ENCODE measurements around the gene TNRC6A. TPM values are rescaled to one million over a fixed set of nuclear protein-coding genes. Genes with fewer than 3 reads are reported as not detected.

The TNRC6A gene
- total RNA-seq, 1 experiment from 2014 or later = 20.3 TPM

- BruUV-seq (replicated peaks) = no TSS peak
- CTCF ChIA-PET = interaction anchor here (0.6 kb wide), 1 partner anchor 441 kb away, joined by 4 read pairs; no protein-coding TSS in a partner anchor
- Histone ChIP-seq H3K27me3 (ENCODE audit: low read length) (no peaks in the 10 kb centered on the region), H3F3A (ENCODE audit: low read length, unreplicated experiment) (no peaks in the 10 kb centered on the region), H3K9me3 (ENCODE audit: low read length) (no peaks in the 10 kb centered on the region), H3K79me2 (ENCODE audit: low read length) (no peaks in the 10 kb centered on the region), H4K20me1 (ENCODE audit: low read length) (no peaks in the 10 kb centered on the region), H3K36me3 (ENCODE audit: low read depth, low read length) (peaks cover 14% of the 10 kb centered on the region), H3K9ac (ENCODE audit: low read length) (no peak overlapping the region), H2AFZ (ENCODE audit: low read length) (no peak overlapping the region), H3K4me1 (ENCODE audit: insufficient read depth, low read length) (no peaks in the 10 kb centered on the region), H3K4me3 (ENCODE audit: low read length) (no peak overlapping the region), H3K27ac (ENCODE audit: low read length) (no peak overlapping the region), H3K9me2 (replicated peaks; ENCODE audit: low read length) (no peaks in the 10 kb centered on the region), H3K4me2 (ENCODE audit: low read length) (no peak overlapping the region)
- ATAC-seq (no peak; the same call in 1 of the 2 replicates), DNase-seq (no peak)
- intact Hi-C loops (cut with micrococcal nuclease) = no loop called here
- TF ChIP-seq CTCF (conservative IDR thresholded peaks at IDR 0.05; ENCODE audit: low read depth, low read length) (no peak), EZH2phosphoT487 (IDR thresholded peaks at IDR 0.05; ENCODE audit: borderline replicate concordance, low read length) (no peak)
- POLR2A ChIA-PET (ENCODE audit: unreplicated experiment) = no interaction called here
Observed at GRCh38 chr16:24784121-24784520, 54.7 kb downstream of the TNRC6A start.

DNA sequence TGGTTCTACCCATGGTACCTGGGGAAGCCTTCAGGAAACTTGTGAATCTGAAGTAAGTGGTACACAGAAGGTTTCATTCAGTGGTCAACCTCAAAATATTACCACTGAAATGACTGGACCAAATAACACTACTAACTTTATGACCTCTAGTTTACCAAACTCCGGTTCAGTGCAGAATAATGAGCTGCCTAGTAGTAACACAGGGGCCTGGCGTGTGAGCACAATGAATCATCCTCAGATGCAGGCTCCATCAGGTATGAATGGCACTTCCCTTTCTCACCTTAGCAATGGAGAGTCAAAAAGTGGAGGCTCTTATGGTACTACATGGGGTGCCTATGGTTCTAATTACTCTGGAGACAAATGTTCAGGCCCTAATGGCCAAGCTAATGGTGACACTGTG is 60.4 kb downstream of the TNRC6A start:
- no peaks in the 10 kb centered on the region for H3K27me3 ChIP-seq (ENCODE audit: low read length)
- TF ChIP-seq CTCF (conservative IDR thresholded peaks at IDR 0.05; ENCODE audit: low read depth, low read length) (no peak), EZH2phosphoT487 (IDR thresholded peaks at IDR 0.05; ENCODE audit: borderline replicate concordance, low read length) (no peak), EZH2 (IDR thresholded peaks at IDR 0.05; ENCODE audit: low read length, unreplicated experiment) (no peak)
- H3K27ac ChIP-seq (ENCODE audit: low read length) = no peak overlapping the region
- peaks cover 21% of the 10 kb centered on the region for H3K36me3 ChIP-seq (ENCODE audit: low read depth, low read length)
- no peaks in the 10 kb centered on the region for H3K9me2 ChIP-seq (replicated peaks; ENCODE audit: low read length)
- ATAC-seq = no peak; the same call in 1 of the 2 replicates
- H3K9me3 ChIP-seq (ENCODE audit: low read length) = no peaks in the 10 kb centered on the region
- ChIA-PET POLR2A (ENCODE audit: unreplicated experiment) (no interaction called here), CTCF (no interaction called here)
- H3K4me3 ChIP-seq (ENCODE audit: low read length) = no peak overlapping the region
- no peaks in the 10 kb centered on the region for H4K20me1 ChIP-seq (ENCODE audit: low read length)
- no peak overlapping the region for H3K9ac ChIP-seq (ENCODE audit: low read length)
- no peak overlapping the region for H2AFZ ChIP-seq (ENCODE audit: low read length)
- intact Hi-C loops (cut with micrococcal nuclease) = no loop called here
- H3K4me2 ChIP-seq (ENCODE audit: low read length) = no peak overlapping the region
- no peaks in the 10 kb centered on the region for H3F3A ChIP-seq (ENCODE audit: low read length, unreplicated experiment)
- DNase-seq = no peak
- H3K4me1 ChIP-seq (ENCODE audit: insufficient read depth, low read length) = no peaks in the 10 kb centered on the region
- BruUV-seq (replicated peaks) = no TSS peak
- no peaks in the 10 kb centered on the region for H3K79me2 ChIP-seq (ENCODE audit: low read length)

- POLR2A ChIA-PET (ENCODE audit: unreplicated experiment) = no interaction called here
- H3K4me2 ChIP-seq (ENCODE audit: low read length) = no peak overlapping the region
- no peaks in the 10 kb centered on the region for H3K27me3 ChIP-seq (ENCODE audit: low read length)
- no peak overlapping the region for H2AFZ ChIP-seq (ENCODE audit: low read length)
- H3K9ac ChIP-seq (ENCODE audit: low read length) = no peak overlapping the region
- CTCF ChIA-PET = interaction anchor here (0.5 kb wide), 1 partner anchor 39 kb away, joined by 3 read pairs; no protein-coding TSS in a partner anchor
- no peak overlapping the region for H3K4me3 ChIP-seq (ENCODE audit: low read length)
- no peak for ATAC-seq
- TF ChIP-seq EZH2 (IDR thresholded peaks at IDR 0.05; ENCODE audit: low read length, unreplicated experiment) (no peak), CTCF (conservative IDR thresholded peaks at IDR 0.05; ENCODE audit: low read depth, low read length) (peak; percentile 45)
- peaks cover 44% of the 10 kb centered on the region for H3K36me3 ChIP-seq (ENCODE audit: low read depth, low read length)
- H3K27ac ChIP-seq (ENCODE audit: low read length) = no peak overlapping the region
- BruUV-seq (replicated peaks) = no TSS peak
- no peaks in the 10 kb centered on the region for H3K79me2 ChIP-seq (ENCODE audit: low read length)
- peak; percentile 13 for DNase-seq
- H3K9me3 ChIP-seq (ENCODE audit: low read length) = no peaks in the 10 kb centered on the region
- intact Hi-C loops (cut with micrococcal nuclease) = loop anchor here (5.0 kb wide), 1 partner anchor 218 kb away; no protein-coding TSS in a partner anchor
- no peaks in the 10 kb centered on the region for H3K4me1 ChIP-seq (ENCODE audit: insufficient read depth, low read length)
- H3F3A ChIP-seq (ENCODE audit: low read length, unreplicated experiment) = no peaks in the 10 kb centered on the region
- H4K20me1 ChIP-seq (ENCODE audit: low read length) = no peaks in the 10 kb centered on the region
- H3K9me2 ChIP-seq (replicated peaks; ENCODE audit: low read length) = no peaks in the 10 kb centered on the region
Observed at GRCh38 chr16:24800586-24800985, 71.1 kb downstream of the TNRC6A start.

Measured in PC-3 (cell line).